PC-3 (cell line): ENCODE measurements around the gene RPS6KA1. TPM values are rescaled to one million over a fixed set of nuclear protein-coding genes. Genes with fewer than 3 reads are reported as not detected.
"Not testable (repeated sequence)": the region's sequence is repeated elsewhere in the genome, so short reads cannot be mapped to it uniquely, and the experiment has no call there.

Source experiments
- ATAC-seq: fragments of 200-7000 bp; cut with Tn5 transposase; 2 replicates; pipeline ENCODE4 v1.9.1; 2020; ENCODE audit warnings: mild to moderate bottlenecking, moderate library complexity
- BruUV-seq: library from RNA; stranded (reverse); fragments of 400-500 nt; replicated peaks from 2 replicates; lab custom pipeline; 2021; lab: Mats Ljungman, UMichigan
- CTCF ChIA-PET: fragments of 300-600 bp; sonication (Branson Sonifier 250); formaldehyde crosslinking; loops from one replicate; lab custom pipeline; 2022; ENCODE audit warnings: antibody characterized with exemption; lab: Charles Lee
- POLR2A ChIA-PET: fragments of 300-600 bp; sonication (Branson Sonifier 250); formaldehyde crosslinking; loops from one replicate; lab custom pipeline; 2022; ENCODE audit warnings: antibody characterized with exemption; ENCODE audit not compliant: unreplicated experiment; lab: Charles Lee
- DNase-seq: peaks from one replicate; pipeline ENCODE4 v3.0.0-alpha.2; 2015
- H2AFZ ChIP-seq: fragments of 300-600 bp; sonication (generic); 2 replicates; pipeline ENCODE4 v1.6.0; 2016; ENCODE audit warnings: antibody characterized with exemption, low read length
- H3F3A ChIP-seq: fragments of 300-600 bp; sonication (generic); one replicate; pipeline ENCODE4 v1.6.0; 2017; ENCODE audit warnings: antibody characterized with exemption, low read length, control low read depth, mild to moderate bottlenecking; ENCODE audit not compliant: unreplicated experiment
- H3K27ac ChIP-seq: fragments of 300-600 bp; sonication (generic); 2 replicates; pipeline ENCODE4 v1.5.1; 2016; ENCODE audit warnings: mild to moderate bottlenecking, low read length
- H3K27me3 ChIP-seq: fragments of 300-600 bp; sonication (generic); 2 replicates; pipeline ENCODE4 v1.6.1; 2016; ENCODE audit warnings: low read length, mixed read lengths
- H3K36me3 ChIP-seq: fragments of 300-600 bp; sonication (generic); 2 replicates; pipeline ENCODE4 v1.6.1; 2016; ENCODE audit warnings: low read depth, mixed run types, low read length, mixed read lengths
- H3K4me1 ChIP-seq: fragments of 300-600 bp; sonication (generic); 2 replicates; pipeline ENCODE4 v1.5.1; 2016; ENCODE audit warnings: low read length; ENCODE audit not compliant: insufficient read depth
- H3K4me2 ChIP-seq: fragments of 300-600 bp; sonication (generic); 2 replicates; pipeline ENCODE4 v1.6.0; 2016; ENCODE audit warnings: low read length
- H3K4me3 ChIP-seq: fragments of 300-600 bp; sonication (generic); 2 replicates; pipeline ENCODE4 v1.5.1; 2016; ENCODE audit warnings: mild to moderate bottlenecking, low read length, mixed read lengths
- H3K79me2 ChIP-seq: fragments of 300-600 bp; sonication (generic); 2 replicates; pipeline ENCODE4 v1.6.1; 2017; ENCODE audit warnings: low read length, mixed read lengths
- H3K9ac ChIP-seq: fragments of 300-600 bp; sonication (generic); 2 replicates; pipeline ENCODE4 v1.6.0; 2016; ENCODE audit warnings: mild to moderate bottlenecking, low read length
- H3K9me2 ChIP-seq: fragments of 300-600 bp; sonication (generic); replicated peaks from 2 replicates; pipeline ENCODE4 v1.6.1; 2016; ENCODE audit warnings: mixed run types, low read length, mixed read lengths
- H3K9me3 ChIP-seq: fragments of 300-600 bp; sonication (generic); 2 replicates; pipeline ENCODE4 v1.6.1; 2016; ENCODE audit warnings: low read length, mixed read lengths
- H4K20me1 ChIP-seq: fragments of 300-600 bp; sonication (generic); 2 replicates; pipeline ENCODE4 v1.6.1; 2016; ENCODE audit warnings: low read length, mixed read lengths
- EZH2 ChIP-seq: fragments of 300-600 bp; sonication (generic); IDR thresholded peaks from one replicate; pipeline ENCODE4 v1.6.1; 2017; ENCODE audit warnings: antibody characterized with exemption, mild to moderate bottlenecking, low read length; ENCODE audit not compliant: unreplicated experiment
- EZH2phosphoT487 ChIP-seq: fragments of 300-600 bp; sonication (generic); IDR thresholded peaks from 2 replicates; pipeline ENCODE4 v1.6.1; 2018; ENCODE audit warnings: mild to moderate bottlenecking, antibody characterized with exemption, low read length, borderline replicate concordance
- intact Hi-C: fragments of 100-400 bp; cut with micrococcal nuclease; formaldehyde crosslinking; loops from 2 replicates; pipeline ENCODE4 v1.9.0; 2023
- total RNA-seq: library from RNA; depleted of rRNA; stranded (reverse); fragments of >200 nt; gene quantifications from 2 replicates; pipeline ENCODE4 v1.2.3, GENCODE V29; 2014
- TF ChIP-seq, protein P1 (sequence below): fragments of 300-600 bp; sonication (generic); conservative IDR thresholded peaks from 2 replicates; pipeline ENCODE4 v1.5.1; 2017; ENCODE audit warnings: antibody characterized with exemption, low read depth, mild to moderate bottlenecking, low read length

RPS6KA1 gene
- total RNA-seq, 1 experiment from 2014 or later = 98.2 TPM

- POLR2A ChIA-PET = interaction anchor here (1.5 kb wide), 1 partner anchor 29 kb away, joined by 6 read pairs; the partner anchor contains the start of gene RPS6KA1
- peak overlapping the region; percentile 93 for H3K27ac ChIP-seq
- DNase-seq = peak; percentile 76
Observed at GRCh38 chr1:26500488-26501175, 28.9 kb upstream of the RPS6KA1 start.

GRCh38 chr1:26510711-26511110, 18.9 kb upstream of the RPS6KA1 start:
- H2AFZ ChIP-seq, H3K4me2 ChIP-seq, H3K27ac ChIP-seq, DNase-seq, BruUV-seq, H3K9me3 ChIP-seq, ATAC-seq, H3K36me3 ChIP-seq, H3K9me2 ChIP-seq, H3K9ac ChIP-seq, H3K4me3 ChIP-seq, POLR2A ChIA-PET, H3F3A ChIP-seq, H4K20me1 ChIP-seq, H3K79me2 ChIP-seq, H3K27me3 ChIP-seq, H3K4me1 ChIP-seq, intact Hi-C loops: not testable (repeated sequence)
- CTCF ChIA-PET = interaction anchor here (0.7 kb wide), 1 partner anchor 9 kb away, joined by 3 read pairs; no protein-coding TSS in a partner anchor

More at GRCh38 chr1:26500488-26501175, 28.9 kb upstream of the RPS6KA1 start:
- intact Hi-C loops = loop anchor here (1.0 to 2.0 kb wide), 2 partner anchors 31 to 38 kb away; no protein-coding TSS in a partner anchor
- peak; percentile 79 for ATAC-seq
- H3K4me2 ChIP-seq = peak overlapping the region; percentile 99
- no TSS peak for BruUV-seq
- H3K9me2 ChIP-seq = no peaks in the 10 kb centered on the region
- TF ChIP-seq, protein P1, sequence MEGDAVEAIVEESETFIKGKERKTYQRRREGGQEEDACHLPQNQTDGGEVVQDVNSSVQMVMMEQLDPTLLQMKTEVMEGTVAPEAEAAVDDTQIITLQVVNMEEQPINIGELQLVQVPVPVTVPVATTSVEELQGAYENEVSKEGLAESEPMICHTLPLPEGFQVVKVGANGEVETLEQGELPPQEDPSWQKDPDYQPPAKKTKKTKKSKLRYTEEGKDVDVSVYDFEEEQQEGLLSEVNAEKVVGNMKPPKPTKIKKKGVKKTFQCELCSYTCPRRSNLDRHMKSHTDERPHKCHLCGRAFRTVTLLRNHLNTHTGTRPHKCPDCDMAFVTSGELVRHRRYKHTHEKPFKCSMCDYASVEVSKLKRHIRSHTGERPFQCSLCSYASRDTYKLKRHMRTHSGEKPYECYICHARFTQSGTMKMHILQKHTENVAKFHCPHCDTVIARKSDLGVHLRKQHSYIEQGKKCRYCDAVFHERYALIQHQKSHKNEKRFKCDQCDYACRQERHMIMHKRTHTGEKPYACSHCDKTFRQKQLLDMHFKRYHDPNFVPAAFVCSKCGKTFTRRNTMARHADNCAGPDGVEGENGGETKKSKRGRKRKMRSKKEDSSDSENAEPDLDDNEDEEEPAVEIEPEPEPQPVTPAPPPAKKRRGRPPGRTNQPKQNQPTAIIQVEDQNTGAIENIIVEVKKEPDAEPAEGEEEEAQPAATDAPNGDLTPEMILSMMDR = peak; percentile 12; the same call in 1 of the 2 replicates
- TF ChIP-seq EZH2 (no peak), EZH2phosphoT487 (peak; percentile 59; the same call in 1 of the 2 replicates)
- no peaks in the 10 kb centered on the region for H3K36me3 ChIP-seq
- no peaks in the 10 kb centered on the region for H3K79me2 ChIP-seq
- CTCF ChIA-PET = interaction anchor here (0.6 to 2.7 kb wide), 5 partner anchors 25 to 38 kb away, joined by 3 to 22 read pairs (median 8); partner anchors contain the start of genes HMGN2 and RPS6KA1
- H3F3A ChIP-seq = no peaks in the 10 kb centered on the region
- H2AFZ ChIP-seq = peak overlapping the region; percentile 96
- H3K9ac ChIP-seq = peak overlapping the region; percentile 90
- peaks cover 19% of the 10 kb centered on the region for H3K4me1 ChIP-seq
- no peaks in the 10 kb centered on the region for H4K20me1 ChIP-seq
- no peaks in the 10 kb centered on the region for H3K9me3 ChIP-seq
- peak overlapping the region; percentile 73 for H3K4me3 ChIP-seq
- no peaks in the 10 kb centered on the region for H3K27me3 ChIP-seq

DNA sequence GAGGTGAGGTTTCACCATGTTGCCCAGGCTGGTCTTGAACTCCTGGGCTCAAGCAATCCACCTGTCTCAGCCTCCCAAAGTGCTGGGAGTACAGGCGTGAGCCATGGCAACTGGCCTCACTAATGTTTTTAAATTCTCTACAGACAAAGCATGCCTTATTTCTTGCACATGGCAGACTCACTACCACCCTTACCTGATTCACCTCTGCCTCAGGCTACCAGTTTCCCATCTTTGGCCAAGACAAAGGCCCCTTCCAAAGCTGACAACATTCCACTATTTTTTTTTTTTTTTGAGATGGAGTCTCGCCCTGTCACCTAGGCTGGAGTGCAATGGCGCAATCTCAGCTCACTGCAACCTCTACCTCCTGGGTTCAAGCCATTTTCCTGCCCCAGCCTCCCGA, 13.7 kb upstream of the RPS6KA1 start:
- H3K4me1 ChIP-seq, DNase-seq, H3K9ac ChIP-seq, H3K9me3 ChIP-seq, H3F3A ChIP-seq, H3K27ac ChIP-seq, H3K36me3 ChIP-seq, H3K4me2 ChIP-seq, POLR2A ChIA-PET, CTCF ChIA-PET, H3K4me3 ChIP-seq, intact Hi-C loops, H3K79me2 ChIP-seq, H3K27me3 ChIP-seq, H2AFZ ChIP-seq, H3K9me2 ChIP-seq, ATAC-seq, H4K20me1 ChIP-seq, BruUV-seq: not testable (repeated sequence)
